Hepatocyte (in vitro differentiated cells): ENCODE results near the gene CGGBP1. TPM values are rescaled to one million over a fixed set of nuclear protein-coding genes. Genes with fewer than 3 reads are reported as not detected.

ENCODE experiments used
- DNase-seq: peaks from one replicate; pipeline ENCODE4 v3.0.0-alpha.2; 2016; ENCODE audit warnings: low spot score
- H2AFZ ChIP-seq: fragments of 200-600 bp; sonication (generic); 2 replicates; pipeline ENCODE4 v1.6.0; 2016; ENCODE audit warnings: antibody characterized with exemption, mild to moderate bottlenecking
- H3K27ac ChIP-seq: fragments of 200-600 bp; sonication (generic); 2 replicates; pipeline ENCODE4 v1.5.1; 2016; ENCODE audit warnings: mild to moderate bottlenecking
- H3K27me3 ChIP-seq: fragments of 200-600 bp; sonication (generic); 2 replicates; pipeline ENCODE4 v1.6.1; 2016
- H3K36me3 ChIP-seq: fragments of 200-600 bp; sonication (generic); replicated peaks from 2 replicates; pipeline ENCODE4 v1.5.1; 2016; ENCODE audit warnings: low read depth; ENCODE audit not compliant: insufficient read depth
- H3K4me1 ChIP-seq: fragments of 200-600 bp; sonication (generic); 2 replicates; pipeline ENCODE4 v1.5.1; 2016; ENCODE audit warnings: mild to moderate bottlenecking, moderate library complexity; ENCODE audit not compliant: insufficient read depth
- H3K4me2 ChIP-seq: fragments of 200-600 bp; sonication (generic); 2 replicates; pipeline ENCODE4 v1.6.0; 2016
- H3K4me3 ChIP-seq: fragments of 200-600 bp; sonication (generic); 2 replicates; pipeline ENCODE4 v1.5.1; 2016; ENCODE audit warnings: mild to moderate bottlenecking
- H3K79me2 ChIP-seq: fragments of 200-600 bp; sonication (generic); 2 replicates; pipeline ENCODE4 v1.6.0; 2017; ENCODE audit warnings: mild to moderate bottlenecking
- H3K9me2 ChIP-seq: fragments of 200-600 bp; sonication (generic); replicated peaks from 2 replicates; pipeline ENCODE4 v1.6.0; 2017; ENCODE audit warnings: mild to moderate bottlenecking; ENCODE audit not compliant: insufficient read depth
- H3K9me3 ChIP-seq: fragments of 200-600 bp; sonication (generic); 2 replicates; pipeline ENCODE4 v1.5.1; 2016; ENCODE audit warnings: low read depth, mild to moderate bottlenecking
- H4K20me1 ChIP-seq: fragments of 200-600 bp; sonication (generic); 2 replicates; pipeline ENCODE4 v1.6.0; 2016; ENCODE audit warnings: mild to moderate bottlenecking; ENCODE audit not compliant: insufficient read depth, poor library complexity, severe bottlenecking
- CTCF ChIP-seq: fragments of 200-600 bp; sonication (generic); IDR thresholded peaks from 2 replicates; pipeline ENCODE4 v1.5.1; 2016; ENCODE audit warnings: antibody characterized with exemption, mild to moderate bottlenecking; ENCODE audit not compliant: poor library complexity
- EZH2 ChIP-seq: fragments of 200-600 bp; sonication (generic); IDR thresholded peaks from 2 replicates; pipeline ENCODE4 v1.6.1; 2016; ENCODE audit warnings: antibody characterized with exemption, mild to moderate bottlenecking, borderline replicate concordance
- EZH2phosphoT487 ChIP-seq: fragments of 200-600 bp; sonication (generic); IDR thresholded peaks from one replicate; pipeline ENCODE4 v1.6.1; 2018; ENCODE audit warnings: antibody characterized with exemption, mild to moderate bottlenecking, low read depth, moderate library complexity; ENCODE audit not compliant: unreplicated experiment, severe bottlenecking
- WGBS: methylation state at CpG from one replicate; pipeline ENCODE4 v1.1.6; 2016; ENCODE audit warnings: low lambda C conversion rate; ENCODE audit errors: missing lambda C conversion rate; 5-methylcytosine and 5-hydroxymethylcytosine counted together
- polyA plus RNA-seq: library from polyadenylated mRNA; unstranded; fragments of >200 nt; fragmentation: Nextera tagmentation; extraction: Ambion mirVana; gene quantifications from 2 replicates; pipeline ENCODE4 v1.2.1, GENCODE V29; 2016
- total RNA-seq: library from RNA; depleted of rRNA; stranded (reverse); fragments of >200 nt; gene quantifications from 2 replicates; pipeline ENCODE4 v1.2.3, GENCODE V29; 2014

CGGBP1 gene
- total and polyA plus RNA-seq, 2 experiments from 2014 or later = 46.6 to 75.9 TPM

- Histone ChIP-seq H3K27ac (no peak overlapping the region), H3K4me3 (no peak overlapping the region), H2AFZ (no peak overlapping the region), H4K20me1 (no peaks in the 10 kb centered on the region), H3K4me1 (no peaks in the 10 kb centered on the region), H3K36me3 (no peaks in the 10 kb centered on the region), H3K79me2 (no peaks in the 10 kb centered on the region), H3K27me3 (no peaks in the 10 kb centered on the region), H3K4me2 (no peak overlapping the region), H3K9me2 (no peaks in the 10 kb centered on the region), H3K9me3 (no peaks in the 10 kb centered on the region)
- TF ChIP-seq EZH2phosphoT487 = no peak
- TF ChIP-seq EZH2 = no peak
- no peak for TF ChIP-seq CTCF
- 96% methylated on average over 3 of the region's 3 CpGs for WGBS
- no peak for DNase-seq
Observed at GRCh38 chr3:88002448-88002847, 56.4 kb downstream of the CGGBP1 start.

Other genes with a start within 250 kb of the CGGBP1 start
- 16.2 and 20.5 TPM in 2 replicates for gene ZNF654, start 250 bp upstream of the CGGBP1 start, total RNA-seq
- gene ZNF654, start 250 bp upstream of the CGGBP1 start, polyA plus RNA-seq = 6.3 and 6.9 TPM in 2 replicates
- 27.5 and 35.5 TPM in 2 replicates for gene C3orf38, start 91.0 kb upstream of the CGGBP1 start, total RNA-seq
- gene C3orf38, start 91.0 kb upstream of the CGGBP1 start, polyA plus RNA-seq = 15.3 and 21.8 TPM in 2 replicates